Measurements from ENCODE around the gene ATP2B3. TPM values are rescaled to one million over a fixed set of nuclear protein-coding genes. Genes with fewer than 3 reads are reported as not detected.
A peak's percentile ranks its signal among the peaks of the same experiment; 100 is the strongest.

Gene ATP2B3
- total RNA-seq, 1 donor from 2014 or later, result not detected

GRCh38 chrX:153502796-153503195 lies 14.6 kb upstream of the ATP2B3 start:
- Mint-ChIP-seq H3K27ac (no peak overlapping the region), H3K27me3 (ENCODE audit: low read depth) (no peaks in the 10 kb centered on the region), H3K9me3 (no peaks in the 10 kb centered on the region), H3K4me3 (ENCODE audit: low read depth) (no peak overlapping the region), H3K4me1 (ENCODE audit: low read depth) (no peaks in the 10 kb centered on the region), H3K36me3 (ENCODE audit: low read depth) (no peaks in the 10 kb centered on the region)
- intact Hi-C loops (cut with micrococcal nuclease), result no loop called here
- DNase-seq (ENCODE audit: low spot score), result no peak

- Mint-ChIP-seq H3K4me1 (ENCODE audit: low read depth) (no peaks in the 10 kb centered on the region), H3K36me3 (ENCODE audit: low read depth) (no peaks in the 10 kb centered on the region), H3K9me3 (no peaks in the 10 kb centered on the region), H3K4me3 (ENCODE audit: low read depth) (no peak overlapping the region), H3K27me3 (ENCODE audit: low read depth) (no peaks in the 10 kb centered on the region), H3K27ac (no peak overlapping the region)
- DNase-seq (ENCODE audit: low spot score), result no peak
- intact Hi-C loops (cut with micrococcal nuclease), result loop anchor here (5.0 kb wide), 3 partner anchors 472 to 562 kb away; no protein-coding TSS in a partner anchor
Measured at GRCh38 chrX:153504445-153505016, 12.9 kb upstream of the ATP2B3 start.

- Mint-ChIP-seq H3K36me3 (ENCODE audit: low read depth) (no peaks in the 10 kb centered on the region), H3K4me1 (ENCODE audit: low read depth) (no peaks in the 10 kb centered on the region), H3K27me3 (ENCODE audit: low read depth) (no peaks in the 10 kb centered on the region), H3K9me3 (no peaks in the 10 kb centered on the region), H3K27ac (no peak overlapping the region), H3K4me3 (ENCODE audit: low read depth) (no peak overlapping the region)
- intact Hi-C loops (cut with micrococcal nuclease), result loop anchor here (5.0 kb wide), 3 partner anchors 473 to 563 kb away; no protein-coding TSS in a partner anchor
- DNase-seq (ENCODE audit: low spot score), result no peak
Measured at GRCh38 chrX:153505361-153505760, 12.1 kb upstream of the ATP2B3 start.

- H3K4me3 Mint-ChIP-seq (ENCODE audit: low read depth), result no peak overlapping the region
- DNase-seq (ENCODE audit: low spot score), result peak; percentile 68
- no peaks in the 10 kb centered on the region for H3K4me1 Mint-ChIP-seq (ENCODE audit: low read depth)
- no peaks in the 10 kb centered on the region for H3K9me3 Mint-ChIP-seq
- H3K27me3 Mint-ChIP-seq (ENCODE audit: low read depth), result no peaks in the 10 kb centered on the region
- no peak overlapping the region for H3K27ac Mint-ChIP-seq
- H3K36me3 Mint-ChIP-seq (ENCODE audit: low read depth), result no peaks in the 10 kb centered on the region
- intact Hi-C loops (cut with micrococcal nuclease), result loop anchor here (1.0 to 5.0 kb wide), 4 partner anchors 36 to 565 kb away; no protein-coding TSS in a partner anchor
Measured at GRCh38 chrX:153507484-153508178, 9.8 kb upstream of the ATP2B3 start.

- no peak for DNase-seq (ENCODE audit: low spot score)
- H3K4me3 Mint-ChIP-seq (ENCODE audit: low read depth), result no peak overlapping the region
- intact Hi-C loops (cut with micrococcal nuclease), result loop anchor here (5.0 kb wide), 3 partner anchors 477 to 567 kb away; no protein-coding TSS in a partner anchor
- H3K9me3 Mint-ChIP-seq, result no peaks in the 10 kb centered on the region
- H3K27ac Mint-ChIP-seq, result no peak overlapping the region
- no peaks in the 10 kb centered on the region for H3K36me3 Mint-ChIP-seq (ENCODE audit: low read depth)
- H3K27me3 Mint-ChIP-seq (ENCODE audit: low read depth), result no peaks in the 10 kb centered on the region
- H3K4me1 Mint-ChIP-seq (ENCODE audit: low read depth), result no peaks in the 10 kb centered on the region
Measured at GRCh38 chrX:153509592-153509991, 7.8 kb upstream of the ATP2B3 start.

GRCh38 chrX:153510383-153510782 lies 7.1 kb upstream of the ATP2B3 start:
- Mint-ChIP-seq H3K4me1 (ENCODE audit: low read depth) (no peaks in the 10 kb centered on the region), H3K9me3 (no peaks in the 10 kb centered on the region), H3K27ac (no peak overlapping the region), H3K4me3 (ENCODE audit: low read depth) (no peak overlapping the region), H3K36me3 (ENCODE audit: low read depth) (no peaks in the 10 kb centered on the region), H3K27me3 (ENCODE audit: low read depth) (no peaks in the 10 kb centered on the region)
- DNase-seq (ENCODE audit: low spot score), result no peak
- intact Hi-C loops (cut with micrococcal nuclease), result no loop called here

- Mint-ChIP-seq H3K4me1 (ENCODE audit: low read depth) (no peaks in the 10 kb centered on the region), H3K27ac (no peak overlapping the region), H3K27me3 (ENCODE audit: low read depth) (peaks cover 7% of the 10 kb centered on the region), H3K4me3 (ENCODE audit: low read depth) (no peak overlapping the region), H3K36me3 (ENCODE audit: low read depth) (no peaks in the 10 kb centered on the region), H3K9me3 (no peaks in the 10 kb centered on the region)
- DNase-seq (ENCODE audit: low spot score), result no peak
- intact Hi-C loops (cut with micrococcal nuclease), result no loop called here
Measured at GRCh38 chrX:153511784-153512500, 5.5 kb upstream of the ATP2B3 start.

- H3K27me3 Mint-ChIP-seq (ENCODE audit: low read depth), result peaks cover 10% of the 10 kb centered on the region
- DNase-seq (ENCODE audit: low spot score), result no peak
- H3K36me3 Mint-ChIP-seq (ENCODE audit: low read depth), result no peaks in the 10 kb centered on the region
- no peak overlapping the region for H3K27ac Mint-ChIP-seq
- no peaks in the 10 kb centered on the region for H3K4me1 Mint-ChIP-seq (ENCODE audit: low read depth)
- no peaks in the 10 kb centered on the region for H3K9me3 Mint-ChIP-seq
- intact Hi-C loops (cut with micrococcal nuclease), result no loop called here
- no peak overlapping the region for H3K4me3 Mint-ChIP-seq (ENCODE audit: low read depth)
Measured at GRCh38 chrX:153512501-153512893, 4.9 kb upstream of the ATP2B3 start.

GRCh38 chrX:153513265-153513664 lies 4.2 kb upstream of the ATP2B3 start:
- intact Hi-C loops (cut with micrococcal nuclease), result no loop called here
- no peak overlapping the region for H3K4me3 Mint-ChIP-seq (ENCODE audit: low read depth)
- peaks cover 11% of the 10 kb centered on the region for H3K27me3 Mint-ChIP-seq (ENCODE audit: low read depth)
- DNase-seq (ENCODE audit: low spot score), result no peak
- no peaks in the 10 kb centered on the region for H3K9me3 Mint-ChIP-seq
- H3K27ac Mint-ChIP-seq, result no peak overlapping the region
- no peaks in the 10 kb centered on the region for H3K4me1 Mint-ChIP-seq (ENCODE audit: low read depth)
- no peaks in the 10 kb centered on the region for H3K36me3 Mint-ChIP-seq (ENCODE audit: low read depth)

- Mint-ChIP-seq H3K27me3 (ENCODE audit: low read depth) (peaks cover 17% of the 10 kb centered on the region), H3K27ac (no peak overlapping the region), H3K36me3 (ENCODE audit: low read depth) (no peaks in the 10 kb centered on the region), H3K9me3 (no peaks in the 10 kb centered on the region), H3K4me3 (ENCODE audit: low read depth) (no peak overlapping the region), H3K4me1 (ENCODE audit: low read depth) (no peaks in the 10 kb centered on the region)
- no peak for DNase-seq (ENCODE audit: low spot score)
- intact Hi-C loops (cut with micrococcal nuclease), result no loop called here
Measured at GRCh38 chrX:153514259-153514658, 3.2 kb upstream of the ATP2B3 start.

- Mint-ChIP-seq H3K4me1 (ENCODE audit: low read depth) (no peaks in the 10 kb centered on the region), H3K9me3 (no peaks in the 10 kb centered on the region), H3K27me3 (ENCODE audit: low read depth) (peaks cover 18% of the 10 kb centered on the region), H3K4me3 (ENCODE audit: low read depth) (no peak overlapping the region), H3K27ac (no peak overlapping the region), H3K36me3 (ENCODE audit: low read depth) (no peaks in the 10 kb centered on the region)
- DNase-seq (ENCODE audit: low spot score), result no peak
- intact Hi-C loops (cut with micrococcal nuclease), result no loop called here
Measured at GRCh38 chrX:153515435-153515834, 2.0 kb upstream of the ATP2B3 start.

GRCh38 chrX:153516073-153516472 lies 1.4 kb upstream of the ATP2B3 start:
- no peaks in the 10 kb centered on the region for H3K9me3 Mint-ChIP-seq
- no peak overlapping the region for H3K4me3 Mint-ChIP-seq (ENCODE audit: low read depth)
- intact Hi-C loops (cut with micrococcal nuclease), result no loop called here
- no peak for DNase-seq (ENCODE audit: low spot score)
- no peak overlapping the region for H3K27ac Mint-ChIP-seq
- H3K36me3 Mint-ChIP-seq (ENCODE audit: low read depth), result no peaks in the 10 kb centered on the region
- no peaks in the 10 kb centered on the region for H3K4me1 Mint-ChIP-seq (ENCODE audit: low read depth)
- peaks cover 18% of the 10 kb centered on the region for H3K27me3 Mint-ChIP-seq (ENCODE audit: low read depth)

Measured in activated T-helper 2 cell treated with anti-CD3 and anti-CD28 coated beads, Interferon-gamma antibody, Interleukin-2, Interleukin-4, amounts not matched to agents 10 μg/mL and 5 μg/mL and 100 μg/mL, durations not matched to agents 14 hours and 24 hours and 36 hours (primary cell).